ENCODE measurements around the gene TMEM255B. TPM values are rescaled to one million over a fixed set of nuclear protein-coding genes. Genes with fewer than 3 reads are reported as not detected.
"Not testable (repeated sequence)": the region's sequence is repeated elsewhere in the genome, so short reads cannot be mapped to it uniquely, and the experiment has no call there.

Gene TMEM255B
- total RNA-seq, 1 donor from 2014 or later: 5.3 TPM

GRCh38 chr13:113830426-113830950, 71.5 kb downstream of the TMEM255B start:
- ATAC-seq; DNase-seq (ENCODE audit: low spot score): not testable (repeated sequence)

GRCh38 chr13:113831061-113831460, 72.0 kb downstream of the TMEM255B start:
- ATAC-seq (no peak), DNase-seq (ENCODE audit: low spot score) (no peak)

- DNase-seq (ENCODE audit: low spot score): peak; percentile 95
- ATAC-seq: peak; percentile 90
These were observed 73.2 kb downstream of the TMEM255B start for GRCh38 chr13:113832205-113832604.

- no peak for DNase-seq (ENCODE audit: low spot score)
- ATAC-seq: no peak
These were observed 73.6 kb downstream of the TMEM255B start for GRCh38 chr13:113832631-113833030.

- DNase-seq (ENCODE audit: low spot score): no peak
These were observed 74.2 kb downstream of the TMEM255B start for GRCh38 chr13:113833111-113833830.

GRCh38 chr13:113834006-113834405, 75.0 kb downstream of the TMEM255B start:
- not testable (repeated sequence) for ATAC-seq; DNase-seq (ENCODE audit: low spot score)

More at GRCh38 chr13:113833111-113833830, 74.2 kb downstream of the TMEM255B start:
- no peak for ATAC-seq

- no peak for DNase-seq (ENCODE audit: low spot score)
- ATAC-seq: no peak
These were observed 75.6 kb downstream of the TMEM255B start for GRCh38 chr13:113834496-113835200.

- ATAC-seq (no peak), DNase-seq (ENCODE audit: low spot score) (no peak)
These were observed 76.6 kb downstream of the TMEM255B start for GRCh38 chr13:113835461-113836270.

- peak; percentile 65 for DNase-seq (ENCODE audit: low spot score)
- peak; percentile 41 for ATAC-seq
These were observed 77.9 kb downstream of the TMEM255B start for GRCh38 chr13:113836768-113837559.

GRCh38 chr13:113837560-113838355, 78.7 kb downstream of the TMEM255B start:
- peak; percentile 89 for DNase-seq (ENCODE audit: low spot score)
- peak; percentile 78 for ATAC-seq

GRCh38 chr13:113838711-113839201, 79.7 kb downstream of the TMEM255B start:
- peak; percentile 60 for DNase-seq (ENCODE audit: low spot score)

GRCh38 chr13:113839536-113840204, 80.6 kb downstream of the TMEM255B start:
- ATAC-seq (peak; percentile 74), DNase-seq (ENCODE audit: low spot score) (peak; percentile 91)

More at GRCh38 chr13:113838711-113839201, 79.7 kb downstream of the TMEM255B start:
- ATAC-seq: peak; percentile 41

- no peak for ATAC-seq
These were observed 81.7 kb downstream of the TMEM255B start for GRCh38 chr13:113840541-113841352.

GRCh38 chr13:113841353-113841650, 82.3 kb downstream of the TMEM255B start:
- ATAC-seq (no peak), DNase-seq (ENCODE audit: low spot score) (no peak)

More at GRCh38 chr13:113840541-113841352, 81.7 kb downstream of the TMEM255B start:
- no peak for DNase-seq (ENCODE audit: low spot score)

- no peak for ATAC-seq
- no peak for DNase-seq (ENCODE audit: low spot score)
These were observed 83.5 kb downstream of the TMEM255B start for GRCh38 chr13:113842336-113843062.

- DNase-seq (ENCODE audit: low spot score) (no peak), ATAC-seq (no peak)
These were observed 84.1 kb downstream of the TMEM255B start for GRCh38 chr13:113843063-113843654.
